IMR-90 (cell line): Measurements from ENCODE around the gene IRF4.

Experiments used
- CTCF ChIP-seq: conservative IDR thresholded peaks from 2 replicates; pipeline ENCODE4 v1.5.1; 2012; ENCODE audit warnings: mild to moderate bottlenecking, low read depth, low read length, improper control_type of control experiment
- MXI1 ChIP-seq: IDR thresholded peaks from 2 replicates; pipeline ENCODE4 v1.6.1; 2012; ENCODE audit warnings: low read depth, mild to moderate bottlenecking, low read length, moderate library complexity, borderline replicate concordance
- POLR2A ChIP-seq: IDR thresholded peaks from 2 replicates; pipeline ENCODE4 v1.6.1; 2012; ENCODE audit warnings: mild to moderate bottlenecking, low read depth, low read length

DNA sequence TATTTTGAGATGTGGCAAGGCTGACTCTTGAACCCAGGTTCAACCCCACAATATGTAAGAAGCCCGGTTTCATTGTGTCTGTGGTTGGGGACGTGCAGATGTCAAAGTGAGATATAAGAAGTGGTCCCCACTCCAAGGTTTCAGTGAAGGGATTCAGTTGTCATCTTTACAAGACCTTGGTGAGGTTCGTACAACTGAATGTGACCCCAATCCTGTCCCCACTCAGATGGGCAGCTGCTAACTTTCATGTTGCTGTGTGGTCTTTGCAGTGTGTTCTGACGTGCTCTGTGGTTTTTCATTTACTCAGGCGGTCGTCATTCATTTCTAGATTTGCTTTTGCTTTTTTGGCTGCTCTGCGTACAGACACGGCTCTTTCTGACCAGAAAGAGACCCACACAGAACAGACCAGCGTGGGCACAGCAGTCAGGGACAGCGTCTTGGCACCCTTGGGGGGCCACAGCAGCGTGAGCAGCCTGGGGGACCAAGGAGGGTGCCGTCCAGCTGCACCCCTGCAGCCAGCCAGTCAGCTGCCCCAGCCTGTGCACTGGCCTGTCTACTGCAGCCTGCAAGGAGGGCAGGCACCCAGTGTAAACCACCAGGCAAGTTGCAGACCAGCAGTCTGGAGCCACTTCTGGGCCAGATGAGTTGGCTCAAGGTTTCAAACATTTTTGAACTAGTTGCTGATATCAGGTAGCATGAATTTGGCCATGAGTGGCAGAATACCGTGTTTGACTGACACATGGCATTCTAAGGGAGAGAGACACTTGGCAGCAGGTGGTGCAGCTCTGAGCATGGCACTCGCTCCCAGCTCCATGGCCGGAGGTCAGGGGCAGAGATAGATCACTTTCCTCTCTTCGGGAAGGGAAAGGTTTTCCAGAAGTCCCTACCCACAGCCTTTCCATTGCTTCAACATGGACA, 49.4 kb upstream of the IRF4 start:
- no peak for TF ChIP-seq CTCF
- no peak for TF ChIP-seq POLR2A
- TF ChIP-seq MXI1: no peak
